ENCODE measurements around the gene RGMA.

RGMA gene

GRCh38 chr15:93001156-93001555, 87.9 kb downstream of the RGMA start:
- no peak for DNase-seq

GRCh38 chr15:92997821-92998220, 91.2 kb downstream of the RGMA start:
- no peak for DNase-seq

- no peak for DNase-seq
Measured at GRCh38 chr15:92992720-92993119, 96.3 kb downstream of the RGMA start.

GRCh38 chr15:92990031-92990430, 99.0 kb downstream of the RGMA start:
- no peak for DNase-seq

- DNase-seq = no peak
Measured at GRCh38 chr15:92989470-92989869, 99.5 kb downstream of the RGMA start.

Measured in CD4-positive, alpha-beta T cell treated with Interleukin-6 for 4 hours (primary cell).